ENCODE measurements around the gene NCOA3.

GRCh38 chr20:47496118-47496517 is 5.6 kb upstream of the NCOA3 start:
- no peak for TF ChIP-seq POLR2A (IDR thresholded peaks at IDR 0.05)
- TF ChIP-seq CTCF (IDR thresholded peaks at IDR 0.05): no peak
